ENCODE data around the gene DHRS4L2.
"Not testable (repeated sequence)": the region's sequence is repeated elsewhere in the genome, so short reads cannot be mapped to it uniquely, and the experiment has no call there.

DHRS4L2 gene

GRCh38 chr14:24001078-24001477 is 12.3 kb downstream of the DHRS4L2 start:
- not testable (repeated sequence) for H3K27me3 ChIP-seq (ENCODE audit: insufficient read depth, poor library complexity, severe bottlenecking); H3K4me3 ChIP-seq (replicated peaks; ENCODE audit: insufficient read depth, low read length); H3K27ac ChIP-seq (replicated peaks)
- DNase-seq (ENCODE audit: low read depth in 1 of 2, low spot score in 1 of 2) = peak in 1 of 2 experiments; percentile 41

GRCh38 chr14:24001679-24002078 is 12.9 kb downstream of the DHRS4L2 start:
- not testable (repeated sequence) for H3K4me3 ChIP-seq (replicated peaks; ENCODE audit: insufficient read depth, low read length)

GRCh38 chr14:24006471-24006816 is 17.7 kb downstream of the DHRS4L2 start:
- H3K27ac ChIP-seq (replicated peaks); H3K4me3 ChIP-seq (replicated peaks; ENCODE audit: insufficient read depth, low read length); DNase-seq (ENCODE audit: low read depth in 1 of 2, low spot score in 1 of 2); H3K27me3 ChIP-seq (ENCODE audit: insufficient read depth, poor library complexity, severe bottlenecking): not testable (repeated sequence)

More at GRCh38 chr14:24001679-24002078, 12.9 kb downstream of the DHRS4L2 start:
- H3K27me3 ChIP-seq (ENCODE audit: insufficient read depth, poor library complexity, severe bottlenecking); H3K27ac ChIP-seq (replicated peaks): not testable (repeated sequence)
- DNase-seq (ENCODE audit: low read depth in 1 of 2, low spot score in 1 of 2) = peak in 1 of 2 experiments; percentile 38
- TF ChIP-seq SPI1 (IDR thresholded peaks at IDR 0.05; ENCODE audit: borderline replicate concordance, low read depth) = peak; percentile 82

- not testable (repeated sequence) for H3K27me3 ChIP-seq (ENCODE audit: insufficient read depth, poor library complexity, severe bottlenecking); H3K4me3 ChIP-seq (replicated peaks; ENCODE audit: insufficient read depth, low read length); H3K27ac ChIP-seq (replicated peaks)
- peak in 1 of 2 experiments; percentile 31 for DNase-seq (ENCODE audit: low read depth in 1 of 2, low spot score in 1 of 2)
Observed at GRCh38 chr14:24006817-24007652, 18.3 kb downstream of the DHRS4L2 start.

GRCh38 chr14:24011051-24011450 is 22.3 kb downstream of the DHRS4L2 start:
- no peak for DNase-seq (ENCODE audit: low read depth in 1 of 2, low spot score in 1 of 2)
- Histone ChIP-seq H3K4me3 (replicated peaks; ENCODE audit: insufficient read depth, low read length) (no peak overlapping the region), H3K27ac (replicated peaks) (no peak overlapping the region), H3K27me3 (ENCODE audit: insufficient read depth, poor library complexity, severe bottlenecking) (no peaks in the 10 kb centered on the region)
- no peak for TF ChIP-seq GABPA (IDR thresholded peaks at IDR 0.05; ENCODE audit: low read depth)
- no peak for TF ChIP-seq CTCF (IDR thresholded peaks at IDR 0.05; ENCODE audit: insufficient read depth, low read length)
- no peak for TF ChIP-seq REST (IDR thresholded peaks at IDR 0.05; ENCODE audit: insufficient replicate concordance, low read depth)
- no peak for TF ChIP-seq SPI1 (IDR thresholded peaks at IDR 0.05; ENCODE audit: borderline replicate concordance, low read depth)
- TF ChIP-seq POLR2AphosphoS5 (IDR thresholded peaks at IDR 0.05; ENCODE audit: low read depth) = no peak

GRCh38 chr14:24012726-24013273 is 24.1 kb downstream of the DHRS4L2 start:
- not testable (repeated sequence) for H3K4me3 ChIP-seq (replicated peaks; ENCODE audit: insufficient read depth, low read length); H3K27ac ChIP-seq (replicated peaks); H3K27me3 ChIP-seq (ENCODE audit: insufficient read depth, poor library complexity, severe bottlenecking); DNase-seq (ENCODE audit: low read depth in 1 of 2, low spot score in 1 of 2)

GRCh38 chr14:24013654-24014514 is 25.2 kb downstream of the DHRS4L2 start:
- DNase-seq (ENCODE audit: low read depth in 1 of 2, low spot score in 1 of 2) = peak; percentile 63 to 70
- Histone ChIP-seq H3K4me3 (replicated peaks; ENCODE audit: insufficient read depth, low read length) (no peak overlapping the region), H3K27me3 (ENCODE audit: insufficient read depth, poor library complexity, severe bottlenecking) (no peaks in the 10 kb centered on the region), H3K27ac (replicated peaks) (no peak overlapping the region)
- no peak for TF ChIP-seq POLR2AphosphoS5 (IDR thresholded peaks at IDR 0.05; ENCODE audit: low read depth)
- no peak for TF ChIP-seq GABPA (IDR thresholded peaks at IDR 0.05; ENCODE audit: low read depth)
- peak; percentile 88 for TF ChIP-seq CTCF (IDR thresholded peaks at IDR 0.05; ENCODE audit: insufficient read depth, low read length)
- TF ChIP-seq SPI1 (IDR thresholded peaks at IDR 0.05; ENCODE audit: borderline replicate concordance, low read depth) = 0 out of 2 replicates have a peak, but pooled peaks have one; percentile 1
- no peak for TF ChIP-seq REST (IDR thresholded peaks at IDR 0.05; ENCODE audit: insufficient replicate concordance, low read depth)

- DNase-seq (ENCODE audit: low read depth in 1 of 2, low spot score in 1 of 2); H3K4me3 ChIP-seq (replicated peaks; ENCODE audit: insufficient read depth, low read length); H3K27ac ChIP-seq (replicated peaks); H3K27me3 ChIP-seq (ENCODE audit: insufficient read depth, poor library complexity, severe bottlenecking): not testable (repeated sequence)
Observed at GRCh38 chr14:24015745-24016144, 27.0 kb downstream of the DHRS4L2 start.
